GM18520 (cell line): ENCODE results near the gene ACIN1.
A peak's percentile ranks its signal among the peaks of the same experiment; 100 is the strongest.

ENCODE experiments used
- ATAC-seq: cut with Tn5 transposase; IDR thresholded peaks from one replicate; pipeline ENCODE4 v1.9.1; 2021; ENCODE audit not compliant: unreplicated experiment

ACIN1 gene

DNA sequence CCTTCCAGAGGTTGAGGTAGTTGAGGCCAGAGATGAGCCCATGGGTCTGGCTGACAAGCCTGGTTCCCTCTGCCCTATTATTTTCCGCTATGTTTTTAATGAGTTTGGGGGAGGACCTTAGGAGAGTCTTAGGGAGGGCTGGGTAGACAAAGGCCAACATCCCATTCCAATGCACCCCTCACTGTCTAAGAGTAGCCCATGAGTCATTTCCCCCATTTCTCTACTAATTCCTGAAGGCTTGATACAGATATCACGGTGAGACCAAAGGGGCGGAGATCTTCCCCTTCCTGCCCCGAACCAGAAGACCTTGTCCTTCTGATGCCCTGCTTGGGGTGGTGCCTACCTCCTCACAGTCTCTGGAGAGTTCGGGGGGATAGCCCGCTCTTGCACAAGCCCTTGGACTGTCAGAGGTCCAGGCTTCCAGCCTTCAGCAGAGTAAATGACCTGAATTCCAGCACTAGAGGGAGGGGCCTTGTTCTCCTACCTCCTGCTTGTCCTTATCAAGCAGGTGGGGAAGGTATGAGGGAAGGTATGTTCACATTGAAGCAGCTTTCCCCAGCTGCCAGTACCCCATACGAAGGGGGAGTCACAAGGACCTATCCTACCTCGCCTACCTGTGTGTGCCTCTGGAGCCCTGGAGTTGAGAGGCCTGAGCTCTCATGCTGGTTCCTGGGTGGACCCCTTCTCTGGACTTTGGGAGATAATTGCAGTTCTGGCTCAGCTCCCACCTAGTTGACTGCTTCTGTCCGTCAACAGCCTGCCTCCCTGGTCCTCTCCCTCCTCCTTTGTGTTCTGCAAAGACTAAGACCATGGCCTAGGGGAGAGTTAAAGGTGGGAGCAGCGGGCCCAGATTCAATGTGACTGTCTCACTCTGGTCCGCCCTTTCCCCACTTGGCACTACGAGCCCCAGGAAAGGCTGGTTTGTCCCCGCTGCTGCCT is 49.2 kb downstream of the ACIN1 start:
- no peak for ATAC-seq

DNA sequence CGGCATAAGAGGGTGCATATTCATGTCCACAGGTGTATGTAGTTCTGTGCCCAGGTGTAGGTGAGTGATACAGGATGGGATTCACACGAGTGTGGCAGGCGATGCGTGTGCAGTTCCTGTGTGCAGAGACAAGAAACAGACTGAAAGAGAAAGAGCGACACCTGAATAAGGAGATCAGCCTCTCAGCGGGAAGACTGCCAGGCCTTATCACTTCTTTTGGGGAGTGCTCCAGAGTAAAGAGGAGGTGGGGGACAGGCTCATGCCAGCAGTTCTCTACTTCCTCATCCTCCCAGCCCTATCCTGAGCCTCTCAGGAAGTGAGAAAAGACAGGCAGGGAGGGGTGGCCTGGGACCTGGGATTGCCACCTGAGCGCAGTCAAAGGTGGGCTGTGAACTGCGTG is 50.1 kb downstream of the ACIN1 start:
- ATAC-seq: no peak

DNA sequence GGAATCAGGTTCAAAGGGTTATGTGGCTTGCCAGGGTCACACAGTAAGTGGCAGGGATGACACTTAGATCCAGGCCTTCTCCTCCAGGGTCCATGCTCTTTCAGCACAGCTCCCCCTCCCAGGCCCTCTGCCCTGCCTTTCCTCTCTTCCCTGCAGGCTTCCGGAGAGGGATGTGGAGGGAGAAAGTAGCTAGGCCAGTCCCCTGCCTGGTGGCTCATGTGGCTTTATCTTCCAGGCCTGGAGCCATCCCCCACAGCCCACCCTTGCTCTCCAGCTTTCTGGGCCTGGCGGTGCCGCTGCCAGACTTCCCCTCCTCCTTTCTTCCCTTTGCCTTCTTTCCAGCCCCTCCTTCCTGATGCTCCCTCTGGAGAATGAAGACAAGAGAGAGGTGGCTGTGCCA is 51.2 kb downstream of the ACIN1 start:
- no peak for ATAC-seq

DNA sequence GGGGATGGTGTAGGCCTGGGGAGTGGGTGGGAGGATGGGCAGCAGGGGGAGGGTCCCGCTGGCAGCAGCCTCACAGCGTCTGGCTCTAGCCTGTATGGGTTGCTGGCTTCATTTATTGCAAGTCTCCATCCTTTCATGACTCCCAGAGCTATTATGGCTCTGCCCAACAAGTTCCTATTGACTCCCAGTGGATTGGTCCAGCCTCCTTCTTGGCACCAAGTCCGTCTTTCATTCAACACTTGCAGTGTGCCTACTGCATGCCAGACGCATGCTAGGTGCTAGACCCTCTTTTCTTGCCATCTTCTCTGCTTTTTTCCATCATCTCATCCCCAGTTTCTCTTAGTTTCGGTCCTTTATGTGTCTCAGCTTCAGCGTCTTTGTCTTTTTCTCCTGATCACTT is 51.8 kb downstream of the ACIN1 start:
- no peak for ATAC-seq

DNA sequence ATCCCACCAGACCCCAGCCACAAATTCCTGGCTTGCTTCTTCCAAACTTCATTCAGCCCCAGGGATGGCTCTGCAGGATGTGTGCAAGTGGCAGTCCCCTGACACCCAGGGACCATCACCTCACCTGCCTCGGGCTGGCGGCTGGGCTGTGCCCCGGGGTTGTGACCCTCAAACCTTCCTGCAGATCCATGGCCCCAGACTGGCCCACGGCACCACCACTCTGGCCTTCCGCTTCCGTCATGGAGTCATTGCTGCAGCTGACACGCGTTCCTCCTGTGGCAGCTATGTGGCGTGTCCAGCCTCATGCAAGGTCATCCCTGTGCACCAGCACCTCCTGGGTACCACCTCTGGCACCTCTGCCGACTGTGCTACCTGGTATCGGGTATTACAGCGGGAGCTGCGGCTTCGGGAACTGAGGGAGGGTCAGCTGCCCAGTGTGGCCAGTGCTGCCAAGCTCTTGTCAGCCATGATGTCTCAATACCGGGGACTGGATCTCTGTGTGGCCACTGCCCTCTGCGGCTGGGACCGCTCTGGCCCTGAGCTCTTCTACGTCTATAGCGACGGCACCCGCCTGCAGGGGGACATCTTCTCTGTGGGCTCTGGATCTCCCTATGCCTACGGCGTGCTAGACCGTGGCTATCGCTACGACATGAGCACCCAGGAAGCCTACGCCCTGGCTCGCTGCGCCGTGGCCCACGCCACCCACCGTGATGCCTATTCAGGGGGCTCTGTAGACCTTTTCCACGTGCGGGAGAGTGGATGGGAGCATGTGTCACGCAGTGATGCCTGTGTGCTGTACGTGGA is 52.6 kb downstream of the ACIN1 start, which contains the start of gene PSMB11:
PSMB11 (plus strand) TSS at position 51 of the 804 bp plus-strand sequence; CDS start at position 65, 14 bp downstream.
- no peak for ATAC-seq

DNA sequence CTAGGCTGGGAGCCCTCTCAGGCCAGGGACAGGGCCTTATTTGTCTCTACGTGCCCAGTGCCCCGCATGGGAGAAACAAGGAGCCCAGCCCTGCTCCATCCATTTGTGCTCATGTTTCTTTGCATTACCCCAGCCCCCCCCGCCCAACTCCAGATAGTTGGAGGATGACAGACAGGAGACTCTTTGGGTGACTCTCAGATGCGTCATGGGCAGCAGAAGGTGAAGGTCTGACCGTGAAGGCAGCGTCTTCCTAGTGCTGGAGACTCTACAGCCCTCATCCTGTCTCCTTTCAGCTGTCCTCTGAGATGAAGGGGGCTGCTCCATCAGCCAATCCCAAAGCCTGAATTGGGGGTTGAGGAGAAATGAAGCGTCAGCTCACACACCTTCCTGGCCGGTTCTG is 53.2 kb downstream of the ACIN1 start:
- no peak for ATAC-seq

DNA sequence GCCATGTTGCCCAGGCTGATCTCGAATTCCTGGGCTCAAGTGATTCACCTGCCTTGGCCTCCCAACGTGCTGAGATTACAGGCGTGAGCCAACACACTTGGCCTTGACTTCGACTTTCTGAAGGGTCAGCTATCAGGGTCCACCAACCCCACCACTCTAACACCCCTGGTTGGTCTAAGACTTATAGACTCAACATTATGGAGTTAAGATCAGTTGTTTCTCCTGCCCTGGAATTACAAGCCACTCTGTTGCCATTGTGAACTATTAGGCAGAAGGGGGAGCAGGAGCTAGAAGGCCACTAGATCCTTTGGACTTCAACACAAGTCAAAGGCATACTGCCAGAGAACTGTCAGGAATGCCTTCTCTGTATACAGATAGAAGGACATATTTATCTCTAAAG is 54.8 kb downstream of the ACIN1 start:
- ATAC-seq: no peak

DNA sequence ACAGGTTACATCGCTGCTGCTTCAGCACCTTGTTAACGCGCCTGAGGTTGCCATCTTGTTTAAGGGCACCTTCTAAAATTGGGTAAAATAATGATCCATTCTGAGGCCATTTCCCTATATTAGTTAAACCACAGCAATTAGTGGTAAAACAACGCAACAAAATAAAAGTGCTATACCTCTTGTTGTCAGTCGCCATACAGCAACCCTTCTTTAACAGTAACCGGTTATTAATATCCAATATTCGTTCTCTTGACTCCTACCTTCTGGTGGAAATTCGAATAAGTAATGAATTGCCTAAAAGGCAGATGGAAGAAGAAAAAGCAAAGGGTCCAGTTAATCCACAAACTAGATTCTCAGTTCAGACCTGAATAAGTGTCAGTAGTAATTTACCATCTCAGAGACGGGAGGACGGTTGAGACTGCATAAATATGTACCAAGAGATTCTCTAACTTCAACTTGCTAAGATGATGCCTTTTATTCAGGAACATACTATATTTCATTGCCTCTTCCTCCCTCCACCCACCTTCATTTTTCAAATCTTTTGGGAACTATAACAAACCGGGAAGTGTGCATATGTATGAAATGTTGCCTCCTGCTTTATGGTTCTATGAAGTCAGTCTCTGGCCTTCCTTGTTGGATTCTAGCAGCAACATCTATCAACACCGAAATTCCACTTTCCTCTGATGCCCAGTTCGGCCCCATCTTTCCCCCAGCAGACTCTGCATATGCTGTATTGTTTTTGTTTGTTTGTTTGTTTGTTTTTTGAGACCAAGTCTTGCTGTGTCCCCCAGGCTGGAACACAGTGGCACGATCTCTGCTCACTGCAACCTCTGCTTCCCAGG is 59.4 kb downstream of the ACIN1 start:
- no peak for ATAC-seq

DNA sequence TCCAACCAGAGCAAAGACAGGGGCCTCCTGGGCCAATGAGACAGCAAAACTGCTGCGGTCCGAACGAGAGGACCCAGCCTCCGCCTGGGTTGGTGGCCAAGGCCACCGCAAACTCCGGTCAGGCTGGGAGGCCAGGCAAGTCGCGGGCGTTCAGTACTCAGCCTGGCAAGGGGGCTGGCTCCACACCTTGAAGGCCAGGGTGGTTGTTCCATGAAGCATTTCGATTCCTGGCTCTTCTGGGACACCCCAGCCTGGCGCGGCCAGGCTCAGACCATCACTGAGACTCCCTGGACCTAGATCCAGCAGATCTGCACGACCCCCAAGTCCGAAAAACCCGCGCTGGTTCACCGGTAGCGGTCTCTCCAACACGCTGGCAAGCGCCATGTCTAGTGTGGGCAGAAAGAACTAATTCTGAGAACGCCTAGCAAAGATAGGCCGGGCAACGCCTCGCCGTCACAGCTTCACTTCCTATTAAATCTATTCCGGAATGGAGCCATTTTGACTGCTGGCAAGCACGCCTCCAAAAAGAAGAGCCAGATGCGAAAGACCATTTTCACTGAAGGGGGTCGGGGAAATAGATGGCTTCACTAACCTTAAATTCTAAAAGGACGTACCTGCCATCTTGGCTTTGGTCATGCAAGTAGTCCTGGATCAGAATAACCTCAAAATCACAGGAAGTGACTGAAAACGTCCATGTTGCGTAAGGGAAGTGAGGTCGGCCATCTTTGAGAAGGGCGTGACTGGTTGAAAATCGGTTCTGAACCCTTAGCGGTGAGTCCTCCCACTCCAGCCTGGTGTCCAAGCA is 60.2 kb downstream of the ACIN1 start, which contains the start of gene PSMB5:
PSMB5 (minus strand) TSS at position 403 of the 805 bp plus-strand sequence; CDS start at position 384, 19 bp downstream.
- ATAC-seq: peak; percentile 85

DNA sequence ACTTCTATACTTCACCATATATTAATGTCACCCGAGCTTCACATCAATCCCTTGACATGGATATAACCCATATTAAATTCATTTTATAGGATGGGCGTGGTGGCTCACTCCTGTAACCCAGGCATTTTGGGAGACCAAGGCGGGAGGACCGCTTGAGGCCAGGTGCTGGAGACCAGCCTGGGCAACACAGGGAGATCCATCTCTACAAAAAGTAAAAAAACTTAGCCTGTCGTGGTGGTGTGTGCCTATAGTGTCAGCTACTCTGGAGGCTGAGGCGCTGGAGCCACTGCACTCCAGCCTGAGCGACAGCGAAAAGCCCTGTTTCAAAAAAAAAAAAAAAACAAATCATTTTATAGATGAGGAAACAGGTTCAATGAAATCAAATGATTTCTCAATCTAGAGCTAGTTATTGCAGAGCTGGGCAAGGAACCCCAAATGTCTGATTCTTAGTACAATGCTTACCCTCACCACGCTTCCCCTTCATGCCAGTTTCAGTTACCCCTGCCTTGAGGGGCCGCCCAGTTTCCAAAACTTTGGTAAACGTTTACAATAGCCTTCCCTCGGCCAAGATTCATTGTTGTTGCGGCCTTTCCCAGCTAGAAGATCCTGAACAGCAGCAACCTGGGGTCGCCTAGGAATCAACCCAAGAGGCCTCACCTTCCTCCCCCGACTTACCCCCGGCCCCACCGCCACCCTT is 61.0 kb downstream of the ACIN1 start:
- ATAC-seq: no peak

DNA sequence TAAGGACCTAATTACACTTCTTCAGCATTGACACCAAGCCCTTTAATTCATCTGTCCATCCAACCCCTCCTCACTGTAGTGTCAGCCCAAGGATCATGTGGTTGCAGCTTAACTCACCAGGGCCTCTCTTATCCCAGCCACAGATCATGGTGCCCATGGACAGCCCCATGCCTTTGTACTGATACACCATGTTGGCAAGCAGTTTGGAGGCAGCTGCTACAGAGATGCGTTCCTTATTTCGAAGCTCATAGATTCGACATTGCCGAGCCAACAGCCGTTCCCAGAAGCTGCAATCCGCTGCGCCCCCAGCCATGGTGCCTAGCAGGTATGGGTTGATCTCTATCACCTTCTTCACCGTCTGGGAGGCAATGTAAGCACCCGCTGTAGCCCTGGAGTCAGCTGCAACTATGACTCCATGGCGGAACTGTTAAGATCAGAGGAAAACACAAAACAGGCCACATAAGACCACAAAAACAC is 61.6 kb downstream of the ACIN1 start:
- ATAC-seq: no peak

DNA sequence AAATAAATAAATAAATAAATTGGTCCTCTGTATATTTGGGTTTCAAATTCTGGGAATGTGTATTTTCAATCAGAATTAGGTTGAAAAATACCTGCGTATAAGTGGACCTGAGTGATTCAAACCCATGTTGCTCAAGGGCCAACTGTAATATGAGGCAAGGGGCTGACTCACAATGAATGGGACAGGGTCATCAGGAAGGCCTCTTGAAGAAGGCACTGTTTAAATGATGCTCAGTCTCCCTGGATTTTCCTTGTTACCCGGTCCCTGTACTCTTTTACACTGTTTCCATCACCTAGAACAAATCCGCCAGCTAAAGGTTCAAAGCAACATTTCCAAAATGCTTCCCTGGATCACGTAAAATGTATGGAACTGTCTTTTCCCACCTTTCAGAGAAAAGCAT is 64.0 kb downstream of the ACIN1 start:
- no peak for ATAC-seq

DNA sequence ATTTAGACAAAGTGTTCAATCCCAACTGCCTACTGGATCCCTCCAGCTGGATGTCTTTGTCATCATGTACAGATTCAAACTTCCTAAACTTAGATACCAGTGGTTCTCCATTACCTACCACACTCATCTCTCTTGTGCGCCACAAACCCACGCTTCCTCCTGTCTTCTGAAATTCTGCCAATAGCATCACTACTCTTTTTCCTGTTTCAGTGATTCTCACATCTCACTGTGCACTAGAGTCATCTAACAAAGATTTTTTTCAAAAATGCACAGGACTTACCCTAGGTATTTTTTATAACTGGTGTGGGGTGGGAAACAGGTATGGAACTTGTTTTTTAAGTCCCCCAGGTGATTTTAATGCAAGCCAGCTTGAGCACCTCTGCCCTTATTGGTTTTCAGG is 66.1 kb downstream of the ACIN1 start:
- ATAC-seq: no peak

DNA sequence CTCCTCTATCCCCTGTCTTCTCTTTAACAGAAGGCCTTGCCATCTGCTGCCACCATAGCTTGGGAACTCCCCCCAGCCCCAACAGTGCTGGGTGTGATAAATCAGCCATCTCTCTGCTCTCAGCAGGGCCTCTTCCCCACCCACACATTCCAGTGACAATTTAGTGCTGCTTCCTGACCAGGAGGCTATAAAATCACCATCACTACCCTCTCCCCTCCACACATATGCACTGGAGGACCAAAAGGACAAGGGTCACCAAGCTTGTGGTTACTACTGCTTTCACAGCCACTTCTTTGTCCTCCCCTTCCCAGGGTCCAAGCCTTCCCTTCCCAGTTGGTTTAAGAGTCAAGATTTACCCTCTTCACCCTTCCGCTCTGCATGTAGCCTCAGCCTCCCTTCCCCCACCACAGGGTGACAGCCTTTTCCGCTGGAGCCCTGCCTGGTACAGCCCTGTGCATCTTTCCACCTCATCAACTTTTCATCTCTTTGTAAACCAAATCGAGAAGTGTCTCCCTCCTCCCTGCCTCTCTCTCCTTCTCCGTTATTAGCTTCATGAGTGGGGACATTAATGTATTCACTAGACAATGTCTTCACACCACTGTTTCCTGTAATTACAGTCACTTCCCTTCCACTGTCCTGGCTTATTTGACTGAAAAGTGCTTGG is 69.7 kb downstream of the ACIN1 start:
- no peak for ATAC-seq

DNA sequence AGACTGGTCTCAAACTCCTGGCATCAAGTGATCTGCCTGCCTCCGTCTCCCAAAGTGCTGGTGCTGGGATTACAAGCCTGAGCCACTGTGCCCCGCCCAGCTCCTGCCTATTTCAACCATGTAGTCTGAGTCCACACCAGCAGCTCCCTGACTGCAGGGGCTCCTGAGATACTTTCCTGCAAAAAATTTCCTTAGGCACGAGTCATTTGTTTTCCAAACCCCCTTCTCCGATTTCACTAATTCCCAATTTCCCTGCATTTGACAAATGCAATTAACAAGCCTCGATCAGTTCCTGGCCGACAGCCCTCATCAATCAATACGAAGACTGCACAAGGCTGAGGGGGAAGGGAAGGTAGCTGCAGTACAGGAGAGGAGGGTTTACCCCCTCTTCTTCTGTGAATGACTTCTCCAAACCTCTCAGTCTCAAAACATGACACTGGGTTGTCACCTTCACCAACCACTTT is 70.3 kb downstream of the ACIN1 start:
- ATAC-seq: no peak

DNA sequence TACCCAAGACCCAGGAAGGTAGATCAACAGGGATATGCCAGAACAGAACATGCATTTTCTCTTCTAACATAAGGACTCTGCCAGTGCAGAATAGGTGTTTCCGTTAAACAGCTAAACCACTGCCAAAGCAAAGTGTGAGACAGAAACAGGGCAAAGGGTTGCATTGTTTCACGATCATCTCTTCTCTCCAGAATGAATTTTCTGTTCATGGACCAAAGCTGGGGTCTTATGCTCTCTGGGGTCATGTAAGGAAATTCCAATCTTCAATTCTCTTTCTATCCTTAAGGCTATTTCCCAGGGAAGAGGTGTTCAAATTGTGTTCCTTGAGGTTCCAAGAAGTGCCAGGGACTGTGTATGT is 71.2 kb downstream of the ACIN1 start:
- ATAC-seq: no peak

DNA sequence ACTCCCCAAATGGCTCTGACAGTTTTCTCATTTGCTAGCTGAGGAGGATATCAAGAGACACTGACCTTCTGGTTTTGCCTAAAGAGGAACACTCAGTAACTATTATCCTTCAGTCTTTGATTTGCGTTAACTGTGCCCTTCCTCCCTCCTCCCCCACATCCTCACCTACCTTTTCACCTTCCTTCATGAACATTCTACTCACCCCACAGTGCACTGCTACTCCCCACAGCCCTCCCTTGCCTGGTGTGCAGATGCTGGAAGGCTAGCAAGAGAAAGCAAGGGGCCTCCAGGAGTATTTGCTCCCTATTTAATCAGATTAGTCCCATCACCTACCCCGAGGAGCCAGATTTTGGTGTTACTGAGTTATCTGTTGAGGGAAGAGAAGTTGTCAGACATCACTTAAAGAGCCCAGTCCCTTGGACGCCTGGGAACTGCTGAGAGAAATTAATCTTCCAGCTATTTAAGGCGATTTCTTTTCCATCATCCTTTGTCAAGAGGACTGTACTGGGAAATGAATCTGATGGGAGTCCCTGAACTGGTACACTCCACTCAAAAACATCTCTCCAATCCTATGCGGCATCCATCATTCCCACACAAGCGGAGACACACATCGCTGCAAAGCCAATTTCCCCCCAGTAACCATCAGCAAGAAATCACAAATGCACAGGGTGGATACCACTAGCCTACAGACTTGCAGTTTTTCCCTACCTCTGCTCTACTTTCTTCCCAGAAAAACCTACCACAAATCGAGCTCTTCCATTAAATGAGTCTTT is 71.7 kb downstream of the ACIN1 start:
- no peak for ATAC-seq

DNA sequence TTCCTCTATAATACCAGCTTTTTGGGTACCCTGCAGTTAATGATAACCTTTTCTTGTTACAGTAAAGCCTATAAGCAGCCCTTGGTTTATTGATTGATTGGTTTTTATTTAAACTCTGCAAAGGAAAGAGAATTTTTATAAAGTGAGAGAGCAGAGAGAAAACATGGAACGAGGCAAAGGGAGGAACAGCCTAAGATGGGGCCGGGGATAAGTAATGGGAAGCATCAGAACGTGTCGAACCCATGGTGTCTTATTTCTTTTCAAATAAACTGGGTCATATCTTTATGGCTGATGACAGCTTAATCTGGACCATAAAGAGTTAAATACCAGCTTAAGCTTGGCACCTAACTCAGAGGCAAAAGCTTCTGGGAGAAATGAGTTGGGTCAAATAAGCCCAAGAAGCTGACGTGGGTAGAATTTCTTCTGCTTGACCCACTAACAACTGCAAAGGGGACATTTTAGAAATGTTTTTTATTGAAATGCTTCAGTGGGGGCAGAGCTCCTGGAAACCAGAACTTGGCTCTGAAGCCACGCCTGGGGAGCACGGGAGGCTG is 73.0 kb downstream of the ACIN1 start:
- no peak for ATAC-seq
